NCI-H2227 (cell line): ENCODE results near the gene APOA4.
A peak's percentile ranks its signal among the peaks of the same experiment; 100 is the strongest.
"Not testable (repeated sequence)": the region's sequence is repeated elsewhere in the genome, so short reads cannot be mapped to it uniquely, and the experiment has no call there.

Experiments
- DNase-seq: peaks from one replicate; lab custom pipeline; 2025; ENCODE audit not compliant: unreplicated experiment; lab: John Stamatoyannopoulos, UW

The APOA4 gene

GRCh38 chr11:116849060-116849459 is 26.0 kb upstream of the APOA4 start:
- DNase-seq, result no peak

DNA sequence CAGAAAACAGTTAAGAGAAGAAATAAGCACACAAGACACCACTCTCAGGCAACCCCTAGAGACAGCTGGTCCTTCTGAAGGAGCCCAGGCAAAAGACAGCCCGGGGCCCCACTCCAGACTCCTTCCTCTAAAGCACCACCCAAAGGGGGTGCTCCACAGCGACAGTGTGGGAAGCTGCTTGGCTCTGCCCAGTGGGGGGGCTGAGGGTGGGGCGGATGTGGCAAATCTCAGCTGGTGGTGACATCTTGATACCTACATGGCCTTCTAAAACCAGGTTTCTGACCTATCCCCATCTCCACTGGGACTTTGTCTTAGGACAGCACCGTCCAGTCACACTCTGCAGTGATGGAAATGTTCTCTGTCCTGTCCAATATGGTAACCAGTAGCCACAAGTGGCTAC is 24.5 kb upstream of the APOA4 start:
- no peak for DNase-seq

DNA sequence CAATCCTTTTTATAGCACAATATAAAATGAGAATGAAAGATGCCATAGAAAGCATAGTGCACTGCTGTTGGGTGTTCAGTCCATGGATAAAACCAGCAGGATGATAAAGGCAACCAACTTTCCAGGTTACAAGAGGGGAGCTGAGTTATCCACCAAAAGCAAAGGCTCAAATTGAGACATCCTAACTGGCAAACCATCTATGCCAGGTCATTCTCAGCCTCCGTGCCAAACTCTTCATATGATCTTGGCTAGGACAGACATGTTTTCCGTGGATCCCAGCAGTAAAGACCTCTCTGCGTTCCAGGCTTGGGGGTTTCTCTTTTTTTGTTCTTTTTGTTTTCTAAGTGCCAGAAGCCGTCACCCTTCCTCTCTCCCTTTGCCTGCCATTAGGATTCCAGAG is 21.6 kb upstream of the APOA4 start:
- no peak for DNase-seq

- DNase-seq, result no peak
Observed at GRCh38 chr11:116843661-116844060, 20.6 kb upstream of the APOA4 start.

DNA sequence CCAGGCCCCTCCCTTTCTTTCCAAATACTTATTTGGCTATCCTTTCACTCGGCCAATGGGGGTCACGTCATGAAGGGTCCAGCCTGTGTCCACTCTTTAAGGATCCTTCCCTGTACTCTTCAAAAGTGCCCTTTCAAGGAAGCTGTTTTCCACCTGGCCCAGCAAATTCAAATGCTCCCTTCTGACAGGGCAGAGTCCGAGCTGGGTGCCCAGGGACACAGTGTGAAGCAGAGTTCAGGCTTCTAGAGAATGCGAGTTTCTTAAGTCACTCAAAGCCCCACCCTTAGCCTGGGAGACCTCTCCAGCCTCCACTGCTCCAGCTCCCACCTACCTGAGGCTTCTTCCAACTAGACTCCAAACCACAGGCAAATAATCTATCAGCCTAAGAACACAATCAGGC is 19.8 kb upstream of the APOA4 start:
- DNase-seq, result no peak

GRCh38 chr11:116842117-116842516 is 19.0 kb upstream of the APOA4 start:
- no peak for DNase-seq

DNA sequence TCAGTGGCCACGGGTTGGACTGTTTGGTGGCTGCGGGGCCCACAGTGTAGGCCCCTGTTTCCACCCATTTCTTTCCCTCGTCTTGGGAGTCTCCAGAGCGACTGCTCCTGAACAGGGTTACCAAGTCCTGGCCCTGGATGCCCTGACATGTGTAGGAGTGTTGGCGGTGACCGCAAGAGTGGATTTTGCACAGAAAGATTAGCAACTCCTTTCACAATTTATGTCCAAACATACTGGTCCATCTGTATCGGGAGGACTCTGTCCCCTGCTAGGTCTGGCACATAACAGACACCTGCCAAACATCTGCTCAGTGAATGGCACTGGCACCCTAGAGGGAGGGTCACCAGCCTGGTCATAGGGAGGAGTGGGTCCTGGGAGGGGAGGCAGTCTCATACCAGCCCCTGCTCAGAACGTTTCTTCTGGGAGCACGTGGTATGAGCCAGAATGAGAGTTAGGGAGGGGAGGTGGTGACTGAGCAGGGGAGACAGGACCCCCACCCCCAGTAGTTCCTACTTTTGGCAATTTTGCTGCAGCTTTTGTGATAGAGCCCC is 17.7 kb upstream of the APOA4 start:
- DNase-seq, result no peak

GRCh38 chr11:116840224-116840745 is 17.2 kb upstream of the APOA4 start:
- DNase-seq, result no peak

GRCh38 chr11:116838321-116839084 is 15.4 kb upstream of the APOA4 start:
- DNase-seq, result no peak

DNA sequence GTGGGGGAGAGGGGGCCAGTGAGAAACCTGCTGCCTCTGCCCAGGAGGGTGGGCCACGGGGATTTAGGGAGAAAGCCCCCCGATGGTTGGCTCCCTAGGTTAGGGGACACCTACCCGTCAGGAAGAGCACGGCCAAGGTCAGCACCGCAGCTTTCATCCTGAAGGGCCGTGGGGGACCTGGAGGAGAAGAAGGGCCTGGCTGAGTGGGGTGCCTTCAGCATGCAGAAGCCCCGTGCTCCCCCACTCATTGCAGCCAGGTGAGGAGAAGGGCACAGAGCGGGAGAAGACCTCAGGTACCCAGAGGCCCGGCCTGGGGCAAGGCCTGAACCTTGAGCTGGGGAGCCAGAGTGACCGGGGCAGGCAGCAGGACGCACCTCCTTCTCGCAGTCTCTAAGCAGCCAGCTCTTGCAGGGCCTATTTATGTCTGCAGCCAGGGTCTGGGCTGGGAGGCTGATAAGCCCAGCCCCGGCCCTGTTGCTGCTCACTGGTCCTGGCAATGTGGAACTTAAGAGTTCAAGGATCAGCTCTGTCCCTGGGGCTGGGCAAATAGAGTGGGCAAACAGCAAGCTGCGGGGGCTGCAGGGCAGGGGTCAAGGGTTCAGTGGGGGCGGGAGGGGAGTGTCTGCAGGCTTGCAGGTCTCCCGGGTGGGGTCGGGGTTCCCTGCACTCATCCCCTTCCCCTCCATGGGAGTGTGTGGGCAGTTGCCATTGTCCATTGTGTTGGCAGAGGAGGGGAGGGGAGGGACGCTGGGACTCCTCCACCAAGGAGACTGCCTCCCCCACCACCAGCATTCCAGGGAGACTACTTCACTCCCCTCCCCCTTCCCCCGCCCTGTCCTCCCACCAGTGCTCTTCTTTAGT is 14.4 kb upstream of the APOA4 start, which contains the start of gene APOA1:
Gene APOA1 (minus strand): TSS at position 392 of the 861 bp plus-strand sequence. CDS start 235 bp downstream, at position 157.
- no peak for DNase-seq

DNA sequence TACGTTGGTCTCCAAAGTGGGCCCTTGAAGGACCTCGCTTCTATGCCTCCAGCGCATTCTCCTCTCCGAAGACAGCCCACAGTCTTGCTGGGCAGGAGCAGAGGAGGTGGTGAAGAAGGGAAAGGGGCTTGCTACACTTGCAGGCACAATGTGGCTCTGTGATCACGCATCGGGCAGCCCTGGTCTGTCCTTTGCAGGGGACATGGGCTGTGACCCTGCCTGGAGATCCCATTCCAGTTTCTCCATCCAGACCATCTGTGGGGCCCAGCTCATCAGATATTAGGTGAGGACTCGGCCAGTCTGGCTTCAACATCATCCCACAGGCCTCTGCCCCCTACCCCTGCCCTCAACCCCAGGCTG is 13.5 kb upstream of the APOA4 start:
- DNase-seq, result no peak

DNA sequence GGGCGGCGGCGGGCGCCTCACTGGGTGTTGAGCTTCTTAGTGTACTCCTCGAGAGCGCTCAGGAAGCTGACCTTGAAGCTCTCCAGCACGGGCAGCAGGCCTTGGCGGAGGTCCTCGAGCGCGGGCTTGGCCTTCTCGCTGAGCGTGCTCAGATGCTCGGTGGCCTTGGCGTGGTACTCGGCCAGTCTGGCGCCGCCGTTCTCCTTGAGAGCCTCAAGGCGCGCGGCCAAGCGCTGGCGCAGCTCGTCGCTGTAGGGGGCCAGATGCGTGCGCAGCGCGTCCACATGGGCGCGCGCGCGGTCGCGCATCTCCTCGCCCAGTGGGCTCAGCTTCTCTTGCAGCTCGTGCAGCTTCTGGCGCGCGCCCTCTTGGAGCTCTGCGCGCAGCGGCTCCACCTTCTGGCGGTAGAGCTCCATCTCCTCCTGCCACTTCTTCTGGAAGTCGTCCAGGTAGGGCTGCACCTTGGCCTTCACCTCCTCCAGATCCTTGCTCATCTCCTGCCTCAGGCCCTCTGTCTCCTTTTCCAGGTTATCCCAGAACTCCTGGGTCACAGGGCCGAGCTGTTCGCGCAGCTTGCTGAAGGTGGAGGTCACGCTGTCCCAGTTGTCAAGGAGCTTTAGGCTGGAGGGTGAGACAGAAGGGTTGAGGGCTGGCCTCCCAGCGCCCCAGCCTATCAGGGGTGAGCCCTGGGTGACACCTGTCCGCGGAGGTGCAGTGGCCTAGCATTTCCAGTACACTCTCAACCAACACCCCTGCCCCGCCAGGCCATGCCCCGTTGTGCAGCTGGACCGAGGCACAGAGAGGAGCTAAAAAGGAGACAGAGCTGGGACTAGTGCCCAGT is 12.9 kb upstream of the APOA4 start:
- DNase-seq, result peak; percentile 96

- peak; percentile 43 for DNase-seq
Observed at GRCh38 chr11:116835042-116835772, 12.1 kb upstream of the APOA4 start.

DNA sequence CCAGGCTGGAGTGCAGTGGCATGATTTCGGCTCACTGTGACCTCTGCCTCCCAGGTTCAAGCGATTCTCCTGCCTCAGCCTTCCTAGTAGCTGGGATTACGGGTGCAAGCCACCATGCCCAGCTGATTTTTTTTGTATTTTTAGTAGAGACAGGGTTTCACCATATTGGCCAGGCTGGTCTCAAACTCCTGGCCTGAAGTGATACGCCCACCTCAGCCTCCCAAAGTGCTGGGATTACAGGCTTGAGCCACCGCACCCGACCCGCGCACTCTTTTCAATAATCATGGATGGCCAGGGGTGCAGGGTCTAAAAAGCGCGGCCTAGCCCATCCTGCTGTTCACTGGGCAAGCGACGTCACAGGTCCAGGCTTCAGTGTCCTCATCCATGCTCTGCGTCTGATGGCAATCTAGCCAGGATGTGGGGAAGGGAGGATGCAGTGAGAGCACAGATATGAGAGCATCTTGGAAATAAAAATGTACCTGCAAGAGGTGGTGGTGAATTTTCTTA is 11.5 kb upstream of the APOA4 start:
- DNase-seq, result not testable (repeated sequence)

DNA sequence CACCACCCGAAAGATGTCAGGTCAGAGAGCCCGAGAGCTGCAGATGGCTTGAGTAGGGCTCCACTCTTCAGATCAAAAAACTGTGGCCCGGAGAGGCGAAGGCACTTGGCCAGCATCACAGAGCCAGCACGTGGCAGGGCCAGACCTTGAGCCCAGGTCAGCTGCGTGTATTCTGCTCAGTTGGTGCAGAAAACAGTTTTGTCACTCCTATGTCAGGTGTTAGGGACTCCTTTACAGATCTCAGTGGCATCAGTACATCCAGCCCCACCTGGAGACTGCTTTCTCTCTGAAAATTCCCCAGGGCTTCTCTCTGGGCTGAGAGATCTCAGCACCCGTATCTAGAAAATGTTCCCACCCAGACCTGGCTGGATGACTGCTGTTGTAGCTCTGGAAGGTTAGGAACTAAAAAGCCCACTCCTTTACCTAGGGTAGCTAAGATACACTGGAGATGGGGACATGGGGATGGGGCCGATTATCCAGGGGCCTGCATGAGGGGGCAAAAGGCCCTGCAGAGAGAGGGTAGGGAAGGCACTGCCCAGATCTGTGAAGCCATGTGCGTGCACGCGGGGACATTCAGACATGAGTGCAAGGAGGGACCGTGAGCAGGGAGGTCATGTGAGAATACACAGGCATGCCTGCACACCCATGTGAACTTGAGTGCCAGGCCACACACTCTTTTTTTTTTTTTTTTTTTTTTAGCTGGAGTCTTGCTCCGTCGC is 10.9 kb upstream of the APOA4 start:
- no peak for DNase-seq

DNA sequence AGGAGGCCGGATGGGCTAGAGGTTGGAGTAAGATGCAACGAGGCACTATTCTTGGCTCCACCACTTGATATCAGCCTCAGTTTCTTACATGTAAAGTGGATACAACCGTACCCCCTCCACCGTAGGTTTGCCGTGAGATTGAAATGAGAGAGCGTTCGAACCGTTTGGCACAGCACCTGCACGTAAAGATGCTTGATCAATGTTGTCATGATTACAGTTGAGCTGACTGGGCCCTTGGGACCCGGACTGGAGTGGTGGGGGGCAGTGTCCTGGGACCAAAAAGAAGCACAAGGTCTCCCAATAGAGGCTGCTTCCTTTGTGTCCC is 10.3 kb upstream of the APOA4 start:
- DNase-seq, result no peak

GRCh38 chr11:116832350-116833290 is 9.5 kb upstream of the APOA4 start:
- DNase-seq, result no peak

- DNase-seq, result no peak
Observed at GRCh38 chr11:116831790-116832349, 8.8 kb upstream of the APOA4 start.
